HTERT RPE-1 (cell line): ENCODE results near the gene IFNA6.
"Not testable (repeated sequence)": the region's sequence is repeated elsewhere in the genome, so short reads cannot be mapped to it uniquely, and the experiment has no call there.

Experiments
- in situ Hi-C: fragments of 300-500 bp; cut with MboI; formaldehyde crosslinking; loops from 4 replicates; pipeline ENCODE4 v1.14.3; 2020; ENCODE audit warnings: low sequenced_read_pairs

IFNA6 gene

GRCh38 chr9:21350787-21351186 is at the start of gene IFNA6:
IFNA6 (minus strand) TSS chr9:21350887; CDS start chr9:21350887, 0 bp downstream.
- in situ Hi-C loops: no loop called here

GRCh38 chr9:21399956-21400355 is 49.3 kb upstream of the IFNA6 start:
- in situ Hi-C loops: no loop called here

- in situ Hi-C loops: no loop called here
These were observed 48.3 kb upstream of the IFNA6 start for GRCh38 chr9:21398955-21399489.

GRCh38 chr9:21395778-21396717 is 45.4 kb upstream of the IFNA6 start:
- in situ Hi-C loops: no loop called here

- in situ Hi-C loops: no loop called here
These were observed 41.6 kb upstream of the IFNA6 start for GRCh38 chr9:21392270-21392669.

- in situ Hi-C loops: no loop called here
These were observed 34.5 kb upstream of the IFNA6 start, which contains the start of gene IFNA2 for GRCh38 chr9:21385131-21385670. IFNA2 (minus strand) TSS chr9:21385398; CDS start chr9:21385329, 69 bp downstream.

GRCh38 chr9:21383627-21384026 is 32.9 kb upstream of the IFNA6 start:
- in situ Hi-C loops: no loop called here

- in situ Hi-C loops: no loop called here
These were observed 31.0 kb upstream of the IFNA6 start for GRCh38 chr9:21381448-21382339.

GRCh38 chr9:21371467-21371866 is 20.8 kb upstream of the IFNA6 start:
- in situ Hi-C loops: not testable (repeated sequence)

GRCh38 chr9:21367957-21368356 is 17.3 kb upstream of the IFNA6 start, which contains the start of gene IFNA13:
IFNA13 (minus strand) TSS chr9:21368057; CDS start chr9:21368010, 47 bp downstream.
- in situ Hi-C loops: no loop called here

GRCh38 chr9:21367169-21367568 is 16.5 kb upstream of the IFNA6 start:
- in situ Hi-C loops: not testable (repeated sequence)

GRCh38 chr9:21362287-21362686 is 11.6 kb upstream of the IFNA6 start:
- in situ Hi-C loops: no loop called here

- in situ Hi-C loops: no loop called here
These were observed 7.1 kb upstream of the IFNA6 start for GRCh38 chr9:21357479-21358460.

GRCh38 chr9:21348430-21348970 is 2.2 kb downstream of the IFNA6 start:
- in situ Hi-C loops: no loop called here

- in situ Hi-C loops: no loop called here
These were observed 10.0 kb downstream of the IFNA6 start for GRCh38 chr9:21340735-21341134.

GRCh38 chr9:21336457-21336856 is 14.2 kb downstream of the IFNA6 start:
- in situ Hi-C loops: no loop called here

GRCh38 chr9:21334701-21335632 is 15.7 kb downstream of the IFNA6 start, which contains the start of gene KLHL9:
KLHL9 (minus strand) TSS chr9:21335404; CDS start chr9:21334859, 545 bp downstream.
- in situ Hi-C loops: no loop called here

- in situ Hi-C loops: no loop called here
These were observed 17.5 kb downstream of the IFNA6 start for GRCh38 chr9:21333226-21333625.
